CD4-positive, alpha-beta T cell (primary cell): ENCODE measurements around the gene JUNB. TPM values are rescaled to one million over a fixed set of nuclear protein-coding genes. Genes with fewer than 3 reads are reported as not detected.

Source experiments
- ATAC-seq: fragments of 200-7000 bp; cut with Tn5 transposase; one replicate; pipeline ENCODE4 v1.10.0; 2022; ENCODE audit warnings: mild to moderate bottlenecking; ENCODE audit not compliant: poor library complexity
- CTCF ChIA-PET: fragments of 350-600 bp; sonication (Branson Sonifier 250); formaldehyde crosslinking; loops from one replicate; lab custom pipeline; 2021; ENCODE audit warnings: antibody characterized with exemption, inconsistent platforms; lab: Charles Lee
- POLR2A ChIA-PET: fragments of 350-600 bp; sonication (Branson Sonifier 250); formaldehyde crosslinking; loops from one replicate; lab custom pipeline; 2021; ENCODE audit warnings: antibody characterized with exemption, inconsistent platforms; lab: Charles Lee
- DNase-seq, 14 experiments: peaks; one replicate each; pipeline ENCODE4 v3.0.0-alpha.2; 2013 to 2020; ENCODE audit warnings: mixed read lengths in 2 of 14
- H3K27ac ChIP-seq, 2 donors: one replicate each; pipeline versions ENCODE4 v1.5.1 to v1.7.0; 2013; ENCODE audit warnings: low read length in 2 of 2, low read depth in 1 of 2, mild to moderate bottlenecking in 1 of 2
- H3K27me3 ChIP-seq, 2 experiments: 1 replicate in 1 of 2; 2 replicates in 1 of 2; pipeline versions ENCODE4 v1.6.1 to v1.7.0; 2013; ENCODE audit warnings: low read length in 2 of 2, control low read depth in 1 of 2, mild to moderate bottlenecking in 1 of 2, moderate library complexity in 1 of 2; ENCODE audit not compliant: insufficient read depth in 2 of 2, control insufficient read depth in 1 of 2
- H3K36me3 ChIP-seq: one replicate; pipeline ENCODE4 v1.6.1; 2013; ENCODE audit warnings: low read length, control low read depth; ENCODE audit not compliant: insufficient read depth
- H3K4me1 ChIP-seq: one replicate; pipeline ENCODE4 v1.6.1; 2013; ENCODE audit warnings: low read length, control low read depth; ENCODE audit not compliant: insufficient read depth
- H3K4me3 ChIP-seq: one replicate; pipeline ENCODE4 v1.5.1; 2013; ENCODE audit warnings: mild to moderate bottlenecking, low read length, moderate library complexity
- H3K9me3 ChIP-seq, 2 experiments: 1 replicate in 1 of 2; 2 replicates in 1 of 2; pipeline versions ENCODE4 v1.6.1 to v1.7.0; 2013; ENCODE audit warnings: low read length in 2 of 2, mild to moderate bottlenecking in 2 of 2, control low read depth in 1 of 2, moderate library complexity in 1 of 2; ENCODE audit not compliant: control insufficient read depth in 1 of 2, insufficient read depth in 1 of 2
- H3K27ac Mint-ChIP-seq: one replicate; pipeline ENCODE4 v1.8.0; 2020; ENCODE audit warnings: mixed read lengths
- H3K27me3 Mint-ChIP-seq: one replicate; pipeline ENCODE4 v1.8.0; 2021; ENCODE audit warnings: mixed read lengths
- H3K36me3 Mint-ChIP-seq: one replicate; pipeline ENCODE4 v1.8.0; 2021; ENCODE audit warnings: low read depth, mixed read lengths
- H3K4me1 Mint-ChIP-seq: one replicate; pipeline ENCODE4 v1.8.0; 2021; ENCODE audit warnings: low read depth, mixed read lengths
- H3K4me3 Mint-ChIP-seq: one replicate; pipeline ENCODE4 v1.8.0; 2020; ENCODE audit warnings: mild to moderate bottlenecking, mixed read lengths
- H3K9me3 Mint-ChIP-seq: one replicate; pipeline ENCODE4 v1.8.0; 2020; ENCODE audit warnings: mixed read lengths
- intact Hi-C, 2 experiments: fragments of 100-400 bp; cut with DNase I in 1 of 2; cut with micrococcal nuclease in 1 of 2; formaldehyde crosslinking; loops; one replicate each; pipeline versions ENCODE4 v1.15.1 to v1.9.0; 2023 to 2025; cut with DNase I, micrococcal nuclease
- microRNA-seq: library from miRNA; unstranded; fragments of <30 nt; microRNA quantifications from one replicate; pipeline ENCODE4 v1.2.0, GENCODE V29; 2021; ENCODE audit warnings: borderline microRNAs expressed, borderline replicate concordance
- total RNA-seq, 174 experiments: library from RNA in 2 of 174; stranded (reverse) in 2 of 174; gene quantifications; one replicate each; pipeline ENCODE4 v1.2.3 and lab custom pipeline; 2021 to 2026
- TF ChIP-seq, protein P1 (sequence below): fragments of 200-600 bp; IDR thresholded peaks from one replicate; pipeline ENCODE4 v1.8.0; 2022; ENCODE audit warnings: antibody characterized with exemption, mild to moderate bottlenecking

The JUNB gene
- total RNA-seq, 2 experiments from 2014 or later: 2,467 to 2,518 TPM

DNA sequence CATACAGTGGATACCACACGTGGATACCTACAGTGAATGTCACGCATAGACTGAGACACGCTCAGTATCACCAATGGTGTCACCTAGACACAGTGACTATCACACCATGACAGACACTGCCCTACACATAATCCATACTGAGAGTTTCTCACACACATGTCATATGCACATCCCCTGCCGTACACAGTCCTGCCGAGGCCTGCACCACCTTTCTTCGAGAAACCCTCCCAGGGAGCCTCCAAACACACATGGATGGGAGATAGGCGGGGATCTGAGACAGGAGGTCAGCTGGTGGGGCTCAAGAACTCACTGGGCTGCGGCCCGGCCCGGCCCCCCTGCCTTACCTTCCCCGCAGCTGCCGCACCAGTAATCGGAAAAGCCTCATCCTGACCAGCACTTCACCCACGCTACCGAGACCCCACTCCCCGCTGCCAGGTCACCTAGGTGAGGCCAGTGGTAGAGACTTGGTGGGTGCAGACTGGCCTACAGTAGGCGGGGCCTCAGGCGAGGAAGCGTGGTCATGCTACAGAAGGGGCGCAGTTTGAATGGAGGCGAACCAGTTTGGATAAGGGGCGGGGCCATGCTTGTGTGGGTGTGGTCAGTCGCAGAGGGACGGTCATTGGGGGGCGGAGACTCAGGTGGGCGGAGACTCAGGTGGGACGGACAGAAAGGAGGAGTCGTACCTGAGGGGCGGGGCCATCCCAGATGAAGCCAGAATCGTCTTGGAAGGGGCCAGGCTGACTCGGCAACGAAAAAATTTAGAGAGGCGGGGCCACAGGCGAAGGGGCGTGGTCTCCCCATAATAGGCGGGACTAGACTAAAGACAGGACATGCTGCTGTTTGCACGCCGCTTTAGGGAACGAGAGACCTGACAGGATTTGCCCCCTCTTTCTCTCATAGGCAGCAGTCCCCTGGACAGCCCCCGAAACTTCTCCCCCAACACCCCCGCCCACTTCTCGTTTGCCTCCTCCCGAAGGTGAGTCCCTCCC, 49.1 kb downstream of the JUNB start:
- TF ChIP-seq, protein P1, sequence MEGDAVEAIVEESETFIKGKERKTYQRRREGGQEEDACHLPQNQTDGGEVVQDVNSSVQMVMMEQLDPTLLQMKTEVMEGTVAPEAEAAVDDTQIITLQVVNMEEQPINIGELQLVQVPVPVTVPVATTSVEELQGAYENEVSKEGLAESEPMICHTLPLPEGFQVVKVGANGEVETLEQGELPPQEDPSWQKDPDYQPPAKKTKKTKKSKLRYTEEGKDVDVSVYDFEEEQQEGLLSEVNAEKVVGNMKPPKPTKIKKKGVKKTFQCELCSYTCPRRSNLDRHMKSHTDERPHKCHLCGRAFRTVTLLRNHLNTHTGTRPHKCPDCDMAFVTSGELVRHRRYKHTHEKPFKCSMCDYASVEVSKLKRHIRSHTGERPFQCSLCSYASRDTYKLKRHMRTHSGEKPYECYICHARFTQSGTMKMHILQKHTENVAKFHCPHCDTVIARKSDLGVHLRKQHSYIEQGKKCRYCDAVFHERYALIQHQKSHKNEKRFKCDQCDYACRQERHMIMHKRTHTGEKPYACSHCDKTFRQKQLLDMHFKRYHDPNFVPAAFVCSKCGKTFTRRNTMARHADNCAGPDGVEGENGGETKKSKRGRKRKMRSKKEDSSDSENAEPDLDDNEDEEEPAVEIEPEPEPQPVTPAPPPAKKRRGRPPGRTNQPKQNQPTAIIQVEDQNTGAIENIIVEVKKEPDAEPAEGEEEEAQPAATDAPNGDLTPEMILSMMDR: no peak
- Histone ChIP-seq H3K9me3 (peaks cover 0 to 27% of the 10 kb centered on the region in 2 experiments), H3K27ac (no peak overlapping the region), H3K27me3 (peaks cover 76 to 87% of the 10 kb centered on the region in 2 experiments), H3K36me3 (no peaks in the 10 kb centered on the region), H3K4me3 (no peak overlapping the region), H3K4me1 (peaks cover 28% of the 10 kb centered on the region)
- intact Hi-C loops: no loop called here
- Mint-ChIP-seq H3K4me3 (peak overlapping the region; percentile 13), H3K4me1 (peaks cover 37% of the 10 kb centered on the region), H3K27ac (no peak overlapping the region), H3K36me3 (no peaks in the 10 kb centered on the region), H3K9me3 (no peaks in the 10 kb centered on the region), H3K27me3 (peaks cover 82% of the 10 kb centered on the region)
- CTCF ChIA-PET: no interaction called here
- DNase-seq (peak in 4 of 14 experiments; percentile 14 to 67 (median 36)), ATAC-seq (peak; percentile 35)
- POLR2A ChIA-PET: no interaction called here

DNA sequence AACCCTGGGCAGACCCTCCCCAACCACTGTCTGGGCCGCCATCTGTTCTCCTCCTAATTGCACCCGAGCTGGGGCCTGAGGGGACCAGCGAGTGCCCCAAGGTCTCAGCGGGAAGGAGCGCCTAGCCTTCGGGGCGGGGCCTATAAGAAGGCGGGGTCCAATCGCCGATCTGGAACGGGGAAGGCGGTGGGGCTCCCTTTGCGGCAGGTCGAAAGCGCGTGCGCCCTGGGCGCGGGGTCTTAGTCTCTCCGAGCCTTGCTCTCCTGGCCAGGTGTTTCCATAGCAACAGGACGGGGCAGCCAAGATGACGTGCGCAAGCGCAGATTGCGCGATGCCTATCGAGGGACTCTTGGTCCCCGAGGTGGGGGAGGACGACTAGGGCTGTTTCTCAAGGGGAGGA, 49.8 kb downstream of the JUNB start:
- TF ChIP-seq, protein P1: no peak
- CTCF ChIA-PET: no interaction called here
- DNase-seq (peak in 2 of 14 experiments; percentile 20 to 43), ATAC-seq (no peak)
- no peak overlapping the region for H3K27ac Mint-ChIP-seq
- Histone ChIP-seq H3K4me3 (no peak overlapping the region), H3K4me1 (peaks cover 27% of the 10 kb centered on the region), H3K27ac (no peak overlapping the region), H3K27me3 (peaks cover 72 to 83% of the 10 kb centered on the region in 2 experiments), H3K36me3 (no peaks in the 10 kb centered on the region), H3K9me3 (peaks cover 0 to 20% of the 10 kb centered on the region in 2 experiments)
- POLR2A ChIA-PET: no interaction called here
- H3K4me3 Mint-ChIP-seq: no peak overlapping the region
- intact Hi-C loops: no loop called here
- H3K4me1 Mint-ChIP-seq: peaks cover 37% of the 10 kb centered on the region
- H3K36me3 Mint-ChIP-seq: no peaks in the 10 kb centered on the region
- H3K9me3 Mint-ChIP-seq: no peaks in the 10 kb centered on the region
- peaks cover 78% of the 10 kb centered on the region for H3K27me3 Mint-ChIP-seq

DNA sequence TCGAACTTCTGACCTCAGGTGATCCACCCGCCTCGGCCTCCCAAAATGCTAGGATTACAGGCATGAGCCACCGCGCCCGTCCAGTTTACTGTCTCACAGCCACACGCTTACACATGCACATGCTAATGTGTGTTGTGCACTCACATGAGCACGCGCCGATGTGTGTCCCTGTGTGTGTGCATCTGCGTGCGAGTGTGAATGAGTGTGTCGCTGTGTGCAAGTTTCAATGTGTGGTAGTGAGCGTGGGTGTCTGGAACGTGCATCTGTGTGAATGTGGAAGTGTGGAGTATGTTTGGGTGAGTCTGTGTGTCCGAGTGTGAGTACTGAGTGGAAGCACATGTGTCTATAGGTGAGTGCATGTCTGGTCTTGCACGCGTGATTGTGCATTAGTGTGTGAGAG, 51.2 kb downstream of the JUNB start:
- Mint-ChIP-seq H3K27ac (no peak overlapping the region), H3K36me3 (no peaks in the 10 kb centered on the region), H3K27me3 (peaks cover 75% of the 10 kb centered on the region), H3K4me3 (no peak overlapping the region), H3K9me3 (no peaks in the 10 kb centered on the region), H3K4me1 (peaks cover 33% of the 10 kb centered on the region)
- Histone ChIP-seq H3K4me1 (peaks cover 33% of the 10 kb centered on the region), H3K4me3 (no peak overlapping the region), H3K27ac (no peak overlapping the region), H3K9me3 (peaks cover 0 to 16% of the 10 kb centered on the region in 2 experiments), H3K36me3 (no peaks in the 10 kb centered on the region), H3K27me3 (peaks cover 67 to 81% of the 10 kb centered on the region in 2 experiments)
- ChIA-PET POLR2A (no interaction called here), CTCF (no interaction called here)
- DNase-seq: no peak
- intact Hi-C loops: no loop called here
- ATAC-seq: no peak
- TF ChIP-seq, protein P1: no peak

Small RNAs within 50 kb of the gene (microRNA-seq; reads per million reads assigned to microRNA genes)
- not detected for gene MIR5684

Other genes with a start within 250 kb of the JUNB start
- 10 to 100 TPM; 17.3 to 18.0 TPM for gene ZNF564, start 240.0 kb upstream of the JUNB start, total RNA-seq
- 1 to 10 TPM; 6.2 to 7.1 TPM for gene ZNF490, start 180.7 kb upstream of the JUNB start, total RNA-seq
- gene ZNF791, start 180.6 kb upstream of the JUNB start, total RNA-seq: 100 to 1,000 TPM; 102 to 103 TPM
- 100 to 1,000 TPM in 1 of 2 experiments, 10 to 100 TPM in 1; 95.9 to 109 TPM for gene MAN2B1, start 124.7 kb upstream of the JUNB start, total RNA-seq
- 1 to 10 TPM; 6.5 to 6.6 TPM for gene WDR83, start 124.7 kb upstream of the JUNB start, total RNA-seq
- 100 to 1,000 TPM; 112 to 113 TPM for gene DHPS, start 109.6 kb upstream of the JUNB start, total RNA-seq
- gene GNG14, start 103.5 kb upstream of the JUNB start, total RNA-seq: not detected
- gene FBXW9, start 94.9 kb upstream of the JUNB start, total RNA-seq: 1 to 10 TPM; 2.2 to 2.4 TPM
- 10 to 100 TPM; 47.3 to 47.4 TPM for gene TNPO2, start 67.6 kb upstream of the JUNB start, total RNA-seq
- 100 to 1,000 TPM; 194 to 201 TPM for gene TRIR, start 56.8 kb upstream of the JUNB start, total RNA-seq
- 10 to 100 TPM; 13.9 to 14.5 TPM for gene GET3, start 54.0 kb upstream of the JUNB start, total RNA-seq
- not detected for gene BEST2, start 39.7 kb upstream of the JUNB start, total RNA-seq
- gene HOOK2, start 15.9 kb upstream of the JUNB start, total RNA-seq: 10 to 100 TPM; 14.8 to 17.0 TPM
- 10 to 100 TPM; 59.7 to 65.9 TPM for gene PRDX2, start 10.3 kb downstream of the JUNB start, total RNA-seq
- gene THSD8, start 10.6 kb downstream of the JUNB start, total RNA-seq: 1 to 10 TPM in 1 of 2 experiments, not detected in 1; 1.3 TPM
- gene RNASEH2A, start 15.1 kb downstream of the JUNB start, total RNA-seq: 1 to 10 TPM; 1.5 to 2.7 TPM
- gene RTBDN, start 43.1 kb downstream of the JUNB start, total RNA-seq: not detected
- gene MAST1, start 47.0 kb downstream of the JUNB start, total RNA-seq: under 1 TPM; 0.22 to 0.60 TPM
- 10 to 100 TPM; 10.4 to 11.1 TPM for gene DNASE2, start 90.0 kb downstream of the JUNB start, total RNA-seq
- gene KLF1, start 95.7 kb downstream of the JUNB start, total RNA-seq: not detected
- gene GCDH, start 99.7 kb downstream of the JUNB start, total RNA-seq: 10 to 100 TPM; 39.2 to 42.1 TPM
- 1 to 10 TPM; 2.1 to 3.5 TPM for gene SYCE2, start 127.8 kb downstream of the JUNB start, total RNA-seq
- 10 to 100 TPM; 17.2 TPM for gene FARSA, start 142.2 kb downstream of the JUNB start, total RNA-seq
- gene CALR, start 147.1 kb downstream of the JUNB start, total RNA-seq: 100 to 1,000 TPM; 558 to 559 TPM
- 10 to 100 TPM; 90.0 to 92.7 TPM for gene RAD23A, start 154.4 kb downstream of the JUNB start, total RNA-seq
- gene GADD45GIP1, start 165.7 kb downstream of the JUNB start, total RNA-seq: 10 to 100 TPM; 12.1 to 12.8 TPM
- gene DAND5, start 178.1 kb downstream of the JUNB start, total RNA-seq: not detected
- 1 to 10 TPM; 3.0 to 3.3 TPM for gene NFIX, start 204.0 kb downstream of the JUNB start, total RNA-seq